K562 (cell line): ENCODE results near the gene EFNA1. TPM values are rescaled to one million over a fixed set of nuclear protein-coding genes. Genes with fewer than 3 reads are reported as not detected.

Source experiments
- ATAC-seq: fragments of 200-7000 bp; cut with Tn5 transposase; 3 replicates; pipeline ENCODE4 v1.9.1; 2020; ENCODE audit warnings: moderate library complexity
- BruUV-seq: library from RNA; stranded (reverse); fragments of 400-500 nt; replicated peaks from 2 replicates; lab custom pipeline; 2021; lab: Mats Ljungman, UMichigan
- CTCF ChIA-PET: fragments of 300-600 bp; formaldehyde crosslinking; extraction: SDS; loops from one replicate; lab custom pipeline; 2021; ENCODE audit warnings: low intra/inter-chr PET ratio; lab: Yijun Ruan, JAX
- POLR2A ChIA-PET: fragments of 300-600, 350-650 bp; sonication (Branson Sonifier 250); formaldehyde crosslinking; extraction: SDS; loops from one replicate; lab custom pipeline; 2021; ENCODE audit warnings: antibody characterized with exemption, inconsistent platforms; lab: Yijun Ruan, JAX
- DNase-seq, 4 experiments: peaks; one replicate each; pipeline versions ENCODE4 v3.0.0 to v3.0.0-alpha.2; 2011 to 2018; ENCODE audit warnings: low spot score in 3 of 4, mixed read lengths in 3 of 4; ENCODE audit errors: extremely low read depth in 1 of 4
- FAIRE-seq: peaks from 2 replicates; lab custom pipeline; 2011; peaks lifted over from hg19 to GRCh38; lab: Jason Lieb, UNC
- H2AFZ ChIP-seq: 2 replicates; pipeline ENCODE4 v1.6.0; 2011; ENCODE audit warnings: low read depth, low read length, control low read depth, inconsistent platforms
- H3K27ac ChIP-seq: fragments of 200-600 bp; 3 replicates; pipeline ENCODE4 v1.8.0; 2011; ENCODE audit warnings: low read depth, mild to moderate bottlenecking, control low read depth, inconsistent platforms, low read length, moderate library complexity, mixed read lengths; ENCODE audit errors: extremely low read depth
- H3K27me3 ChIP-seq, 2 experiments: fragments of 300-600 bp in 1 of 2; 2 replicates in 1 of 2; 3 replicates in 1 of 2; pipeline versions ENCODE4 v1.6.0 to v1.8.0; 2011; ENCODE audit warnings: inconsistent platforms in 2 of 2, low read length in 2 of 2, mild to moderate bottlenecking in 1 of 2, mixed read lengths in 1 of 2, moderate library complexity in 1 of 2; ENCODE audit not compliant: control insufficient read depth in 2 of 2, insufficient read depth in 2 of 2
- H3K36me3 ChIP-seq: fragments of 300-600 bp; 3 replicates; pipeline ENCODE4 v1.8.0; 2011; ENCODE audit warnings: mild to moderate bottlenecking, low read length, inconsistent platforms; ENCODE audit not compliant: control insufficient read depth, insufficient read depth
- H3K4me1 ChIP-seq, 2 experiments: fragments of 200-600 bp in 1 of 2; replicated peaks in 1 of 2; 2 replicates in 1 of 2; 3 replicates in 1 of 2; pipeline versions ENCODE4 v1.5.1 to v1.8.0; 2011; ENCODE audit warnings: inconsistent platforms in 2 of 2, low read length in 2 of 2, mild to moderate bottlenecking in 1 of 2, mixed read lengths in 1 of 2, moderate library complexity in 1 of 2; ENCODE audit not compliant: control insufficient read depth in 2 of 2, insufficient read depth in 2 of 2
- H3K4me2 ChIP-seq: 2 replicates; pipeline ENCODE4 v1.6.1; 2011; ENCODE audit warnings: low read length, control low read depth, inconsistent platforms, mixed read lengths; ENCODE audit not compliant: insufficient read depth
- H3K4me3 ChIP-seq: fragments of 200-600 bp; sonication (generic), shearing (Covaris generic); 2 replicates; pipeline ENCODE4 v1.5.1; 2016; ENCODE audit warnings: control low read depth, inconsistent platforms
- H3K79me2 ChIP-seq: fragments of 200-600 bp; 3 replicates; pipeline ENCODE4 v1.8.0; 2011; ENCODE audit warnings: low read length, inconsistent platforms; ENCODE audit not compliant: control insufficient read depth, insufficient read depth
- H3K9ac ChIP-seq, 2 experiments: 2 replicates each; pipeline versions ENCODE4 v1.6.0 to v1.6.1; 2011; ENCODE audit warnings: low read depth in 2 of 2, low read length in 2 of 2, control low read depth in 1 of 2, inconsistent platforms in 1 of 2, mild to moderate bottlenecking in 1 of 2, mixed read lengths in 1 of 2; ENCODE audit not compliant: insufficient read depth in 1 of 2
- H3K9me1 ChIP-seq: one replicate; pipeline ENCODE4 v1.6.0; 2011; ENCODE audit warnings: inconsistent platforms, mild to moderate bottlenecking, low read length, moderate library complexity; ENCODE audit not compliant: control insufficient read depth, insufficient read depth
- H3K9me3 ChIP-seq: replicated peaks from 2 replicates; pipeline ENCODE4 v1.5.1; 2011; ENCODE audit warnings: low read depth, low read length, inconsistent platforms; ENCODE audit not compliant: control insufficient read depth, insufficient read depth
- H4K20me1 ChIP-seq: replicated peaks from 2 replicates; pipeline ENCODE4 v1.6.1; 2011; ENCODE audit warnings: low read length, inconsistent platforms, mixed read lengths; ENCODE audit not compliant: control insufficient read depth, insufficient read depth
- KAT2B ChIP-seq: IDR thresholded peaks from one replicate; pipeline ENCODE4 v1.6.1; 2012; ENCODE audit warnings: low read depth, mild to moderate bottlenecking, control low read depth, inconsistent platforms, low read length, moderate library complexity
- MEIS2 ChIP-seq: fragments of 450-650 bp; IDR thresholded peaks from 2 replicates; pipeline ENCODE4 v1.6.1; 2014; ENCODE audit warnings: mild to moderate bottlenecking; ENCODE audit not compliant: partially characterized antibody
- NONO ChIP-seq, 2 experiments: fragments of 200-400 bp in 1 of 2; fragments of 450-650 bp in 1 of 2; formaldehyde crosslinking in 1 of 2; IDR thresholded peaks; 2 replicates each; pipeline ENCODE4 v1.6.1; 2017; ENCODE audit warnings: low read depth in 2 of 2, mild to moderate bottlenecking in 2 of 2, moderate library complexity in 2 of 2, low read length in 1 of 2
- POLR2A ChIP-seq: fragments of 450-650 bp; conservative IDR thresholded peaks from 2 replicates; pipeline ENCODE4 v1.6.1; 2016
- PTBP1 ChIP-seq: fragments of 200-400 bp; formaldehyde crosslinking; IDR thresholded peaks from 2 replicates; pipeline ENCODE4 v1.6.1; 2017; ENCODE audit warnings: low read depth, low read length
- RUNX1 ChIP-seq: sonication (generic); IDR thresholded peaks from 2 replicates; pipeline ENCODE4 v1.6.1; 2016; ENCODE audit warnings: antibody characterized with exemption, low read depth
- SMARCA5 ChIP-seq: fragments of 450-650 bp; IDR thresholded peaks from 2 replicates; pipeline ENCODE4 v1.6.1; 2016
- TRIM24 ChIP-seq, 2 experiments: fragments of 450-650 bp; IDR thresholded peaks; 2 replicates each; pipeline ENCODE4 v1.6.1; 2016
- XRCC4 ChIP-seq: IDR thresholded peaks from one replicate; pipeline ENCODE4 v1.6.1; 2011; ENCODE audit not compliant: insufficient read depth, insufficient read length; ENCODE audit errors: extremely low read depth
- ZNF134 ChIP-seq: fragments of 250-450 bp; sonication (Bioruptor Pico); conservative IDR thresholded peaks from 2 replicates; pipeline ENCODE4 v1.4.0; 2020
- ZNF280B ChIP-seq: fragments of 250-450 bp; sonication (Bioruptor Pico); IDR thresholded peaks from 2 replicates; pipeline ENCODE4 v1.5.1; 2021; ENCODE audit warnings: mild to moderate bottlenecking
- ZNF436 ChIP-seq: fragments of 250-450, 450-650 bp; sonication (Bioruptor Pico); formaldehyde crosslinking; IDR thresholded peaks from 2 replicates; pipeline ENCODE4 v1.7.0; 2020; ENCODE audit warnings: mild to moderate bottlenecking
- WGBS: fragments of 100-300 bp; shearing (Covaris generic); methylation state at CpG from one replicate; pipeline ENCODE4 v1.1.6; 2016; ENCODE audit warnings: low coverage, mixed read lengths; ENCODE audit not compliant: insufficient coverage; ENCODE audit errors: missing lambda C conversion rate; 5-methylcytosine and 5-hydroxymethylcytosine counted together
- in situ Hi-C: fragments of 300-500 bp; cut with MboI; formaldehyde crosslinking; loops from 4 replicates; pipeline ENCODE4 v1.15.0; 2018; ENCODE audit warnings: inconsistent platforms, mixed read lengths
- intact Hi-C: fragments of 100-400 bp; cut with micrococcal nuclease; formaldehyde crosslinking; loops from 2 replicates; pipeline ENCODE4 v1.14.2; 2022
- polyA plus RNA-seq, 8 experiments: library from polyadenylated mRNA; depleted of rRNA in 4 of 8; stranded (reverse) in 5 of 8; unstranded in 3 of 8; fragments of >200 nt; fragmentation: Nextera tagmentation in 2 of 8; fragmentation: Illumina TruSeq in 1 of 8; extraction: Ambion mirVana in 2 of 8; extraction: Trizol in 1 of 8; gene quantifications; 2 replicates each; pipeline versions ENCODE4 v1.2.1 to v1.2.3, GENCODE V29; 2011 to 2014; ENCODE audit warnings: inconsistent platforms in 1 of 8, missing spikeins in 1 of 8
- total RNA-seq, 7 experiments: library from RNA; depleted of rRNA in 6 of 7; stranded (reverse); fragments of >200 nt in 6 of 7; fragmentation: Illumina TruSeq in 2 of 7; extraction: Trizol in 2 of 7; gene quantifications; 2 replicates each; pipeline versions ENCODE4 v1.2.1 to v1.2.3, GENCODE V29; 2011 to 2021; ENCODE audit warnings: low replicate concordance in 1 of 7
- TF ChIP-seq, protein P1 (sequence below): sonication (generic); formaldehyde crosslinking; IDR thresholded peaks from 2 replicates; pipeline ENCODE4 v1.8.0; 2022; ENCODE audit warnings: missing genetic modification reagents, mild to moderate bottlenecking, borderline replicate concordance

The EFNA1 gene
- total and polyA plus RNA-seq, 9 of the 15 experiments (the other 6 are each of a cell fraction or from before 2014, with no cell fraction given), result 2.1 to 9.3 (median 3.0) TPM

DNA sequence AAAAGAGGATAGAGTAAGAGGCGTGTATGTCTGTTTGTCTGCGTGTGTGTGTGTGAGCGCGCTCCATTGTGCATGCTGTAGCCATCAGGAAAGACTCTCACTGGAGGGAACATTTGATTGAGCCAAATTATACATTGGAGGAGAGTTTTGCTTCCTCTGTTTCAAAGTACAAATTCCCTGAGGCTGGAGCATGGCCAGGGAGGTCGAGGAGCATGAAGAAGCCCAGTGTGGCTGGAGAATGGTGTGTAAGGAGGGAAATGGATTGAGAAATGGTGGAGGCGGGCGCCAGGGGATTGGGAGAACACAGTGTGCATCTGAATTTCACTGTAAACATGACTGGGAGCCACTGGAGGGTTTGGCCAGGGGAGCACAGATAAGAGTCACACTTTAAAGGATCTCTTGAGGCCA lies 22.1 kb upstream of the EFNA1 start:
- H3K9me3 ChIP-seq, result no peaks in the 10 kb centered on the region
- H4K20me1 ChIP-seq, result no peaks in the 10 kb centered on the region
- POLR2A ChIA-PET, result no interaction called here
- no peaks in the 10 kb centered on the region for H3K79me2 ChIP-seq
- intact Hi-C loops, result no loop called here
- H3K4me2 ChIP-seq, result no peak overlapping the region
- H3K9me1 ChIP-seq, result no peaks in the 10 kb centered on the region
- DNase-seq (peak in 1 of 4 experiments; percentile 4), FAIRE-seq (peak; percentile 49)
- H3K4me1 ChIP-seq, result peaks cover 7 to 12% of the 10 kb centered on the region in 2 experiments; a peak in 4 of 5 replicates
- H3K27me3 ChIP-seq, result no peaks in the 10 kb centered on the region
- no peak overlapping the region for H3K4me3 ChIP-seq
- 66% methylated on average over 7 of the region's 7 CpGs for WGBS
- no peaks in the 10 kb centered on the region for H3K36me3 ChIP-seq
- peak overlapping the region in 1 of 2 experiments; percentile 11; a peak in 1 of 4 replicates for H3K9ac ChIP-seq
- BruUV-seq, result no TSS peak
- no peak overlapping the region for H3K27ac ChIP-seq
- TF ChIP-seq MEIS2 (no peak), TRIM24 (IDR thresholded peaks at IDR 0.05) (no peak), SMARCA5 (no peak), PTBP1 (no peak), ZNF280B (no peak), ZNF134 (no peak), ZNF436 (CRISPR knock-in tag) (no peak), XRCC4 (no peak), KAT2B (no peak), RUNX1 (no peak), NONO (IDR thresholded peaks at IDR 0.05; ENCODE audit: low read depth in 2 of 2, low read length in 1 of 2) (no peak), POLR2A (no peak)
- TF ChIP-seq, protein P1, sequence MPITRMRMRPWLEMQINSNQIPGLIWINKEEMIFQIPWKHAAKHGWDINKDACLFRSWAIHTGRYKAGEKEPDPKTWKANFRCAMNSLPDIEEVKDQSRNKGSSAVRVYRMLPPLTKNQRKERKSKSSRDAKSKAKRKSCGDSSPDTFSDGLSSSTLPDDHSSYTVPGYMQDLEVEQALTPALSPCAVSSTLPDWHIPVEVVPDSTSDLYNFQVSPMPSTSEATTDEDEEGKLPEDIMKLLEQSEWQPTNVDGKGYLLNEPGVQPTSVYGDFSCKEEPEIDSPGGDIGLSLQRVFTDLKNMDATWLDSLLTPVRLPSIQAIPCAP, result no peak
- TF ChIP-seq, all 486 proteins: peak for 0
- in situ Hi-C loops, result no loop called here
- peak; percentile 31; the same call in 2 of the 3 replicates for ATAC-seq
- CTCF ChIA-PET, result no interaction called here
- H2AFZ ChIP-seq, result peak overlapping the region; percentile 67; the same call in 1 of the 2 replicates
